PC-9 (cell line): ENCODE data around the gene STAB2. TPM values are rescaled to one million over a fixed set of nuclear protein-coding genes. Genes with fewer than 3 reads are reported as not detected.
A peak's percentile ranks its signal among the peaks of the same experiment; 100 is the strongest.

Experiments
- BruUV-seq: library from RNA; stranded (reverse); fragments of 400-500 nt; replicated peaks from 2 replicates; lab custom pipeline; 2021; lab: Mats Ljungman, UMichigan
- CTCF ChIA-PET: fragments of 300-600 bp; sonication (Branson Sonifier 250); formaldehyde crosslinking; loops from one replicate; lab custom pipeline; 2022; ENCODE audit warnings: antibody characterized with exemption; lab: Charles Lee
- POLR2A ChIA-PET: fragments of 300-600 bp; sonication (Branson Sonifier 250); formaldehyde crosslinking; loops from one replicate; lab custom pipeline; 2022; ENCODE audit warnings: antibody characterized with exemption; ENCODE audit not compliant: unreplicated experiment; lab: Charles Lee
- DNase-seq, 2 experiments: peaks; one replicate each; pipeline versions ENCODE4 v3.0.0 to v3.0.0-alpha.2; 2015 to 2022; ENCODE audit warnings: mixed read lengths in 1 of 2
- H2AFZ ChIP-seq: fragments of 200-600 bp; sonication (generic); 2 replicates; pipeline ENCODE4 v1.8.1; 2017; ENCODE audit warnings: antibody characterized with exemption
- H3F3A ChIP-seq: fragments of 200-600 bp; sonication (generic); 2 replicates; pipeline ENCODE4 v1.8.1; 2017; ENCODE audit warnings: antibody characterized with exemption, mild to moderate bottlenecking, low read depth; ENCODE audit not compliant: insufficient read depth
- H3K27ac ChIP-seq: fragments of 200-600 bp; sonication (generic); 2 replicates; pipeline ENCODE4 v1.6.1; 2016; ENCODE audit warnings: mixed run types
- H3K27me3 ChIP-seq: fragments of 200-600 bp; sonication (generic); 2 replicates; pipeline ENCODE4 v1.6.1; 2016; ENCODE audit warnings: low read depth, mixed run types; ENCODE audit not compliant: insufficient read depth
- H3K36me3 ChIP-seq: fragments of 200-600 bp; sonication (generic); 2 replicates; pipeline ENCODE4 v1.6.1; 2016; ENCODE audit warnings: low read depth, mixed run types
- H3K4me1 ChIP-seq: fragments of 200-600 bp; sonication (generic); replicated peaks from 2 replicates; pipeline ENCODE4 v1.6.1; 2016; ENCODE audit warnings: mixed run types; ENCODE audit not compliant: insufficient read depth
- H3K4me2 ChIP-seq: fragments of 200-600 bp; sonication (generic); 2 replicates; pipeline ENCODE4 v1.6.1; 2017; ENCODE audit warnings: mixed run types
- H3K4me3 ChIP-seq: fragments of 200-600 bp; sonication (generic); 2 replicates; pipeline ENCODE4 v1.6.1; 2016; ENCODE audit warnings: mixed run types
- H3K79me2 ChIP-seq: fragments of 200-600 bp; sonication (generic); 2 replicates; pipeline ENCODE4 v1.6.1; 2017; ENCODE audit warnings: low read depth, mixed run types
- H3K9me2 ChIP-seq: fragments of 200-600 bp; sonication (generic); 2 replicates; pipeline ENCODE4 v1.8.1; 2017; ENCODE audit warnings: mild to moderate bottlenecking; ENCODE audit not compliant: insufficient read depth
- H3K9me3 ChIP-seq: fragments of 200-600 bp; sonication (generic); 2 replicates; pipeline ENCODE4 v1.8.1; 2016; ENCODE audit warnings: low read depth; ENCODE audit not compliant: insufficient read depth
- H4K20me1 ChIP-seq: fragments of 200-600 bp; sonication (generic); 2 replicates; pipeline ENCODE4 v1.8.1; 2017; ENCODE audit not compliant: insufficient read depth
- CTCF ChIP-seq: fragments of 200-600 bp; sonication (generic); conservative IDR thresholded peaks from 2 replicates; pipeline ENCODE4 v1.6.1; 2017; ENCODE audit warnings: mixed run types, antibody characterized with exemption, mild to moderate bottlenecking, moderate library complexity
- EZH2 ChIP-seq: fragments of 200-600 bp; sonication (generic); IDR thresholded peaks from 2 replicates; pipeline ENCODE4 v1.8.0; 2017; ENCODE audit warnings: antibody characterized with exemption, low read depth
- intact Hi-C: fragments of 100-400 bp; cut with micrococcal nuclease; formaldehyde crosslinking; loops from one replicate; pipeline ENCODE4 v1.10.0; 2022; ENCODE audit not compliant: unreplicated experiment
- total RNA-seq: library from RNA; stranded (reverse); gene quantifications from 2 replicates; pipeline ENCODE4 v1.2.3, GENCODE V29; 2021

STAB2 gene
- total RNA-seq, 1 experiment from 2014 or later: not detected

DNA sequence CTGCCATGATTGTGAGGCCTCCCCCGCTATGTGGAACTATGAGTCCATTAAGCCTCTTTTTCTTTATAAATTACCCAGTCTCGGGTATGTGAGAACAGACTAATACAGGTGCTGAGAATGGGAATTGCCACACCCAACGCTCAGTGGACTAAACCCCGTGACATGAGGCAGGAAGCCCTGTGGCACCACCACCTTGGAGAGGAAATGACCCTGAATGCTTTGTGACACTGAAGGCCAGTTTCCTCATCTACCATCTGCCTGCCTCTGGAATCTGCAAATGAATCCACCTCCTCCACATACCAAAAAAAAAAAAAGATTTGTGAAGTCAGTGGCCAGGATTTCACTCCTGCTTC lies 212.4 kb downstream of the STAB2 start:
- BruUV-seq: no TSS peak
- no peaks in the 10 kb centered on the region for H3K9me3 ChIP-seq
- no peaks in the 10 kb centered on the region for H3K36me3 ChIP-seq
- DNase-seq: no peak
- no peaks in the 10 kb centered on the region for H3K9me2 ChIP-seq
- no peaks in the 10 kb centered on the region for H3K27me3 ChIP-seq
- intact Hi-C loops: no loop called here
- H3K4me1 ChIP-seq: peaks cover 66% of the 10 kb centered on the region
- H4K20me1 ChIP-seq: no peaks in the 10 kb centered on the region
- ChIA-PET CTCF (no interaction called here), POLR2A (no interaction called here)
- peaks cover 55% of the 10 kb centered on the region for H3F3A ChIP-seq
- TF ChIP-seq CTCF: no peak
- no peak for TF ChIP-seq EZH2
- H3K4me2 ChIP-seq: peak overlapping the region; percentile 71
- H3K27ac ChIP-seq: peak overlapping the region; percentile 87
- no peak overlapping the region; the same call in 1 of the 2 replicates for H3K4me3 ChIP-seq
- H3K79me2 ChIP-seq: peaks cover 33% of the 10 kb centered on the region
- no peak overlapping the region for H2AFZ ChIP-seq

GRCh38 chr12:103799857-103800771 lies 213.0 kb downstream of the STAB2 start:
- H2AFZ ChIP-seq: no peak overlapping the region
- H3K4me1 ChIP-seq: peaks cover 72% of the 10 kb centered on the region
- H3K27me3 ChIP-seq: no peaks in the 10 kb centered on the region
- BruUV-seq: no TSS peak
- H4K20me1 ChIP-seq: no peaks in the 10 kb centered on the region
- peak overlapping the region; percentile 29; the same call in 1 of the 2 replicates for H3K4me3 ChIP-seq
- H3K79me2 ChIP-seq: peaks cover 36% of the 10 kb centered on the region
- intact Hi-C loops: loop anchor here (1.0 kb wide), 1 partner anchor 41 kb away; the partner anchor contains the start of gene NT5DC3
- DNase-seq: peak; percentile 70 to 96
- H3K4me2 ChIP-seq: peak overlapping the region; percentile 71
- no peaks in the 10 kb centered on the region for H3K9me2 ChIP-seq
- peaks cover 58% of the 10 kb centered on the region for H3F3A ChIP-seq
- H3K27ac ChIP-seq: peak overlapping the region; percentile 87
- no peak for TF ChIP-seq EZH2
- no peaks in the 10 kb centered on the region for H3K36me3 ChIP-seq
- CTCF ChIA-PET: no interaction called here
- POLR2A ChIA-PET: interaction anchor here (0.6 kb wide), 1 partner anchor 1285 kb away, joined by 26 read pairs; no protein-coding TSS in a partner anchor
- no peaks in the 10 kb centered on the region for H3K9me3 ChIP-seq

- Histone ChIP-seq H2AFZ (no peak overlapping the region), H3K4me3 (no peak overlapping the region)
These were observed 214.9 kb downstream of the STAB2 start for GRCh38 chr12:103801709-103802585.

More at GRCh38 chr12:103801709-103802585, 214.9 kb downstream of the STAB2 start:
- no peaks in the 10 kb centered on the region for H3K9me2 ChIP-seq
- ChIA-PET POLR2A (interaction anchor here (0.5 to 0.7 kb wide), 3 partner anchors 38 to 1303 kb away, joined by 3 to 5 read pairs (median 4); no protein-coding TSS in a partner anchor), CTCF (interaction anchor here (0.5 kb wide), 1 partner anchor 28 kb away, joined by 3 read pairs; no protein-coding TSS in a partner anchor)
- no peak for TF ChIP-seq EZH2
- TF ChIP-seq CTCF: no peak
- intact Hi-C loops: no loop called here
- H3K27ac ChIP-seq: peak overlapping the region; percentile 58
- no peaks in the 10 kb centered on the region for H3K36me3 ChIP-seq
- H4K20me1 ChIP-seq: no peaks in the 10 kb centered on the region
- DNase-seq: peak; percentile 37 to 87
- H3K27me3 ChIP-seq: no peaks in the 10 kb centered on the region
- H3K4me2 ChIP-seq: peak overlapping the region; percentile 1
- peaks cover 90% of the 10 kb centered on the region for H3K4me1 ChIP-seq
- H3F3A ChIP-seq: peaks cover 77% of the 10 kb centered on the region
- H3K79me2 ChIP-seq: peaks cover 36% of the 10 kb centered on the region
- no TSS peak for BruUV-seq
- H3K9me3 ChIP-seq: no peaks in the 10 kb centered on the region
